GM23338 (cell line): ENCODE data around the gene MYPOP.

Experiments used
- CREB1 ChIP-seq: fragments of 250-450 bp; sonication (Bioruptor Pico); IDR thresholded peaks from 2 replicates; pipeline ENCODE4 v1.5.0; 2020; ENCODE audit warnings: low read depth, mild to moderate bottlenecking, moderate library complexity
- EZH2 ChIP-seq: fragments of 200-600 bp; sonication (generic); IDR thresholded peaks from one replicate; pipeline ENCODE4 v1.8.0; 2017; ENCODE audit warnings: antibody characterized with exemption, mild to moderate bottlenecking, low read depth; ENCODE audit not compliant: unreplicated experiment
- EZH2phosphoT487 ChIP-seq: fragments of 200-600 bp; sonication (generic); IDR thresholded peaks from one replicate; pipeline ENCODE4 v1.8.1; 2018; ENCODE audit warnings: antibody characterized with exemption; ENCODE audit not compliant: unreplicated experiment
- JUNB ChIP-seq: IDR thresholded peaks from one replicate; pipeline ENCODE4 v1.6.1; 2016; ENCODE audit warnings: antibody characterized with exemption; ENCODE audit not compliant: unreplicated experiment
- NANOG ChIP-seq: IDR thresholded peaks from 2 replicates; pipeline ENCODE4 v1.6.1; 2016; ENCODE audit warnings: antibody characterized with exemption, borderline replicate concordance
- POLR2AphosphoS5 ChIP-seq: IDR thresholded peaks from 2 replicates; pipeline ENCODE4 v1.6.1; 2016; ENCODE audit warnings: antibody characterized with exemption, low read depth
- STAT1 ChIP-seq: IDR thresholded peaks from one replicate; pipeline ENCODE4 v1.6.1; 2016; ENCODE audit warnings: antibody characterized with exemption; ENCODE audit not compliant: unreplicated experiment
- ZNF114 ChIP-seq: fragments of 250-450 bp; sonication (Bioruptor Pico); IDR thresholded peaks from 2 replicates; pipeline ENCODE4 v1.5.0; 2020; ENCODE audit warnings: mild to moderate bottlenecking, moderate library complexity
- ZNF331 ChIP-seq: fragments of 250-450 bp; sonication (Bioruptor Pico); IDR thresholded peaks from 2 replicates; pipeline ENCODE4 v1.5.0; 2020; ENCODE audit warnings: low read depth, mild to moderate bottlenecking, moderate library complexity
- TF ChIP-seq, protein P1 (sequence below), 2 experiments: fragments of 200-600 bp in 1 of 2; sonication (generic) in 1 of 2; conservative IDR thresholded peaks; 2 replicates each; pipeline versions ENCODE4 v1.5.1 to v1.6.1; 2016 to 2017; ENCODE audit warnings: antibody characterized with exemption in 2 of 2, low read depth in 2 of 2, mild to moderate bottlenecking in 2 of 2, moderate library complexity in 1 of 2
- TF ChIP-seq, protein P2 (sequence below): IDR thresholded peaks from one replicate; pipeline ENCODE4 v1.6.1; 2018; ENCODE audit warnings: antibody characterized with exemption; ENCODE audit not compliant: unreplicated experiment
- TF ChIP-seq, protein P3 (sequence below): IDR thresholded peaks from 2 replicates; pipeline ENCODE4 v1.6.1; 2016; ENCODE audit warnings: antibody characterized with exemption

DNA sequence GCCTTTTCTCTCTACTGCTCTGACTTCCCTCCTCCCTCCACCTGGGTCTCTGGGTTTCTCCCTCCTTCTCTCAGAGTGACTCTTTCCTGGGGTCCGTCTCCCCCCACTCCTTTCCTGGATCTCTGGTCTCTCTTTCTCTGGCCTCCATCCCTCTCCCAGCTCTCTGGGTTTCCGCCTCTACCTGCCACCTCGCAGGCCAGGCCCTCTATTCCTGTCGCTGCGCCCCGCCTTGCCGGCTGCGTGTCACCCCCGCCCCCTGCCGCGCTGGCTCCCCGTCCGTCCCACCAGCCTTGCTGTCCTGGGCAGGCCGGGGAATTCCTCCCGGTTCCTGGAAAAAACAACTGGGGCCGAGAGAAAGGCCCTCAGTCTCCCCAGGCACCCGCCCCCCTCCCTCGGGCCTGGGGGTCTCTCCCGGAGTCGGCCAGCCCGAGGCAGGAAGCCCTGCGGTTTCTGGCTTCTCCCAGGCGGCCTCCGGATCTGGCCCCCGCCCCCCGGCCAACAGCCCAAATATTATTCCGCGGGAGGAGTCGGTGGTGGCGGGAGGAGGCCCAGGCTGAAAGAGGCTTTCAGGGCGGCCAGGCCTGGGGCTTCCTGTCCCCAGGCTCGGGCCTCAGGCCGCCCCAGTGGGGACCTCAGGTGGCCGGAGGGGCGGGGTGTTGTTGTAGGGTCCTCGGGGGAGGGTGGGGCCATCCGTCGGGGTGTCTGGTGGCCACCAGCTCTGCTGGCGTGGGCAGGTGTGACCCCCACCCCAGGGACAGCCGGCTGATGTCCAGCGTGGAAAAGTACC lies 25.8 kb downstream of the MYPOP start:
- TF ChIP-seq, protein P1, sequence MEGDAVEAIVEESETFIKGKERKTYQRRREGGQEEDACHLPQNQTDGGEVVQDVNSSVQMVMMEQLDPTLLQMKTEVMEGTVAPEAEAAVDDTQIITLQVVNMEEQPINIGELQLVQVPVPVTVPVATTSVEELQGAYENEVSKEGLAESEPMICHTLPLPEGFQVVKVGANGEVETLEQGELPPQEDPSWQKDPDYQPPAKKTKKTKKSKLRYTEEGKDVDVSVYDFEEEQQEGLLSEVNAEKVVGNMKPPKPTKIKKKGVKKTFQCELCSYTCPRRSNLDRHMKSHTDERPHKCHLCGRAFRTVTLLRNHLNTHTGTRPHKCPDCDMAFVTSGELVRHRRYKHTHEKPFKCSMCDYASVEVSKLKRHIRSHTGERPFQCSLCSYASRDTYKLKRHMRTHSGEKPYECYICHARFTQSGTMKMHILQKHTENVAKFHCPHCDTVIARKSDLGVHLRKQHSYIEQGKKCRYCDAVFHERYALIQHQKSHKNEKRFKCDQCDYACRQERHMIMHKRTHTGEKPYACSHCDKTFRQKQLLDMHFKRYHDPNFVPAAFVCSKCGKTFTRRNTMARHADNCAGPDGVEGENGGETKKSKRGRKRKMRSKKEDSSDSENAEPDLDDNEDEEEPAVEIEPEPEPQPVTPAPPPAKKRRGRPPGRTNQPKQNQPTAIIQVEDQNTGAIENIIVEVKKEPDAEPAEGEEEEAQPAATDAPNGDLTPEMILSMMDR (conservative IDR thresholded peaks at IDR 0.05; ENCODE audit: low read depth in 2 of 2), result no peak
- TF ChIP-seq EZH2phosphoT487 (no peak), POLR2AphosphoS5 (peak; percentile 29; the same call in 1 of the 2 replicates), STAT1 (no peak), JUNB (no peak), ZNF114 (CRISPR knock-in tag) (no peak), EZH2 (no peak), NANOG (no peak), CREB1 (CRISPR knock-in tag) (0 out of 2 replicates have a peak, but pooled peaks have one; percentile 25), ZNF331 (CRISPR knock-in tag) (no peak)
- TF ChIP-seq, protein P2, sequence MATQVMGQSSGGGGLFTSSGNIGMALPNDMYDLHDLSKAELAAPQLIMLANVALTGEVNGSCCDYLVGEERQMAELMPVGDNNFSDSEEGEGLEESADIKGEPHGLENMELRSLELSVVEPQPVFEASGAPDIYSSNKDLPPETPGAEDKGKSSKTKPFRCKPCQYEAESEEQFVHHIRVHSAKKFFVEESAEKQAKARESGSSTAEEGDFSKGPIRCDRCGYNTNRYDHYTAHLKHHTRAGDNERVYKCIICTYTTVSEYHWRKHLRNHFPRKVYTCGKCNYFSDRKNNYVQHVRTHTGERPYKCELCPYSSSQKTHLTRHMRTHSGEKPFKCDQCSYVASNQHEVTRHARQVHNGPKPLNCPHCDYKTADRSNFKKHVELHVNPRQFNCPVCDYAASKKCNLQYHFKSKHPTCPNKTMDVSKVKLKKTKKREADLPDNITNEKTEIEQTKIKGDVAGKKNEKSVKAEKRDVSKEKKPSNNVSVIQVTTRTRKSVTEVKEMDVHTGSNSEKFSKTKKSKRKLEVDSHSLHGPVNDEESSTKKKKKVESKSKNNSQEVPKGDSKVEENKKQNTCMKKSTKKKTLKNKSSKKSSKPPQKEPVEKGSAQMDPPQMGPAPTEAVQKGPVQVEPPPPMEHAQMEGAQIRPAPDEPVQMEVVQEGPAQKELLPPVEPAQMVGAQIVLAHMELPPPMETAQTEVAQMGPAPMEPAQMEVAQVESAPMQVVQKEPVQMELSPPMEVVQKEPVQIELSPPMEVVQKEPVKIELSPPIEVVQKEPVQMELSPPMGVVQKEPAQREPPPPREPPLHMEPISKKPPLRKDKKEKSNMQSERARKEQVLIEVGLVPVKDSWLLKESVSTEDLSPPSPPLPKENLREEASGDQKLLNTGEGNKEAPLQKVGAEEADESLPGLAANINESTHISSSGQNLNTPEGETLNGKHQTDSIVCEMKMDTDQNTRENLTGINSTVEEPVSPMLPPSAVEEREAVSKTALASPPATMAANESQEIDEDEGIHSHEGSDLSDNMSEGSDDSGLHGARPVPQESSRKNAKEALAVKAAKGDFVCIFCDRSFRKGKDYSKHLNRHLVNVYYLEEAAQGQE, result no peak
- TF ChIP-seq, protein P3, sequence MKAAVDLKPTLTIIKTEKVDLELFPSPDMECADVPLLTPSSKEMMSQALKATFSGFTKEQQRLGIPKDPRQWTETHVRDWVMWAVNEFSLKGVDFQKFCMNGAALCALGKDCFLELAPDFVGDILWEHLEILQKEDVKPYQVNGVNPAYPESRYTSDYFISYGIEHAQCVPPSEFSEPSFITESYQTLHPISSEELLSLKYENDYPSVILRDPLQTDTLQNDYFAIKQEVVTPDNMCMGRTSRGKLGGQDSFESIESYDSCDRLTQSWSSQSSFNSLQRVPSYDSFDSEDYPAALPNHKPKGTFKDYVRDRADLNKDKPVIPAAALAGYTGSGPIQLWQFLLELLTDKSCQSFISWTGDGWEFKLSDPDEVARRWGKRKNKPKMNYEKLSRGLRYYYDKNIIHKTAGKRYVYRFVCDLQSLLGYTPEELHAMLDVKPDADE, result no peak
